ENCODE results near the gene GDF2. TPM values are rescaled to one million over a fixed set of nuclear protein-coding genes. Genes with fewer than 3 reads are reported as not detected.

Gene GDF2
- total and polyA plus RNA-seq, 2 donors = not detected

- no peak overlapping the region for H3K4me3 ChIP-seq (ENCODE audit: low read depth, low read length)
- WGBS = 54% methylated on average over 15 of the region's 15 CpGs
- no peak for DNase-seq (ENCODE audit: extremely low spot score)
- H3K27ac ChIP-seq (ENCODE audit: low read depth) = no peak overlapping the region
- H3K4me1 ChIP-seq (ENCODE audit: insufficient read depth) = no peaks in the 10 kb centered on the region
- no peaks in the 10 kb centered on the region for H3K36me3 ChIP-seq (ENCODE audit: insufficient read depth)
Measured at GRCh38 chr10:47336387-47337134, 14.3 kb downstream of the GDF2 start.

DNA sequence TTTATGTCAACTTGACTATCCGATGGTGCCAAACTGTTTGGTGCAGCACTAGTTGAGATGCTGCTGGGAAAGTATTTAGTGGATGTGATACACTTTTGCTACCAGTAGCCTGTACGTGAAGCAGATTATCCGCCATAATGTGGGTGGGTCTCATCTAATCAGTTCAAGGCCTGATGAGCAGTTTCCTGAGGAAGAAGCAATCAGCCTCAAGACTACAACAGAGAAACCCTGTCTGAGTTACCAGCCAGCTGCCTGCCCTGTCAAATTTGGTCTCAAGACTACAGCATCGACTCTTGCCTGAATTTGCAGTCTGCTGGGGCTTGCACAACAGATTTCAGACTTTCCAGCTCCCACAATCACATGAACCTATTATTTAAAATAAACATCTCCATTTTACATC, 15.1 kb downstream of the GDF2 start:
- DNase-seq (ENCODE audit: extremely low spot score) = no peak
- H3K4me1 ChIP-seq (ENCODE audit: insufficient read depth) = no peaks in the 10 kb centered on the region
- H3K36me3 ChIP-seq (ENCODE audit: insufficient read depth) = no peaks in the 10 kb centered on the region
- WGBS = 64% methylated on average over 4 of the region's 4 CpGs
- no peak overlapping the region for H3K27ac ChIP-seq (ENCODE audit: low read depth)
- H3K4me3 ChIP-seq (ENCODE audit: low read depth, low read length) = no peak overlapping the region

DNA sequence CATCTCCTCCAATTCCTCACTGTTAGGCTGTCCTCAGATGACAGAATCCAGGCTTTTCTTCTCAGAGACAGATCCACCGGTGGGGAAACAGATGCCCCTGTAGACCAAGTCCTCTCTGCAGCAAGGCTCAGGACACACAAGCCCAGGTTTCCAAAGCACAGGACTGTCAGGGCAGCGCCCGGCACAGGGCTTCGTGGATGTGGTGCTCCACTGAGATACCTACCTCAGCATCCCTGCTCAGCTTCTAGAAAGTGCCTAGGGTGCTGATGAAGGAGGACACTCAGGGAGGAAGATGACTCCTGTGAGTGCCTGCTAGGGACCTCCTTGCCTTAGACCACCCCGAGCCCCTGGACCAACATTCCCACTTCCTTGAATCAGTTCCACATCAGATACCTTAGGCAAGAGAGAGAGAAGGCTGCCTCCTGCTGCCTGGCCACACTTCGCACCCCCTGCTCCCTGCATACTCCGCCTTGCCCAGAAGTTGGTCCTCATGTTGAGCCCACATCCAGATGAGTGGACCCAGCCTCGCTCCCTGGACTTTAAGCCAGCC, 17.0 kb downstream of the GDF2 start:
- WGBS = 93% methylated on average over 8 of the region's 8 CpGs

GRCh38 chr10:47339759-47340607, 17.7 kb downstream of the GDF2 start:
- no peak overlapping the region for H3K27ac ChIP-seq (ENCODE audit: low read depth)
- no peak for DNase-seq (ENCODE audit: extremely low spot score)
- no peak overlapping the region for H3K4me3 ChIP-seq (ENCODE audit: low read depth, low read length)
- WGBS = 83% methylated on average over 15 of the region's 15 CpGs
- no peaks in the 10 kb centered on the region for H3K4me1 ChIP-seq (ENCODE audit: insufficient read depth)
- H3K36me3 ChIP-seq (ENCODE audit: insufficient read depth) = no peaks in the 10 kb centered on the region

More for the DNA sequence above, 17.0 kb downstream of the GDF2 start:
- Histone ChIP-seq H3K4me3 (ENCODE audit: low read depth, low read length) (no peak overlapping the region), H3K27ac (ENCODE audit: low read depth) (no peak overlapping the region), H3K36me3 (ENCODE audit: insufficient read depth) (no peaks in the 10 kb centered on the region), H3K4me1 (ENCODE audit: insufficient read depth) (no peaks in the 10 kb centered on the region)
- no peak for DNase-seq (ENCODE audit: extremely low spot score)

- Histone ChIP-seq H3K36me3 (ENCODE audit: insufficient read depth) (no peaks in the 10 kb centered on the region), H3K4me1 (ENCODE audit: insufficient read depth) (no peaks in the 10 kb centered on the region), H3K4me3 (ENCODE audit: low read depth, low read length) (no peak overlapping the region), H3K27ac (ENCODE audit: low read depth) (no peak overlapping the region)
- 74% methylated on average over 5 of the region's 5 CpGs for WGBS
- no peak for DNase-seq (ENCODE audit: extremely low spot score)
Measured at GRCh38 chr10:47340608-47341170, 18.4 kb downstream of the GDF2 start.

DNA sequence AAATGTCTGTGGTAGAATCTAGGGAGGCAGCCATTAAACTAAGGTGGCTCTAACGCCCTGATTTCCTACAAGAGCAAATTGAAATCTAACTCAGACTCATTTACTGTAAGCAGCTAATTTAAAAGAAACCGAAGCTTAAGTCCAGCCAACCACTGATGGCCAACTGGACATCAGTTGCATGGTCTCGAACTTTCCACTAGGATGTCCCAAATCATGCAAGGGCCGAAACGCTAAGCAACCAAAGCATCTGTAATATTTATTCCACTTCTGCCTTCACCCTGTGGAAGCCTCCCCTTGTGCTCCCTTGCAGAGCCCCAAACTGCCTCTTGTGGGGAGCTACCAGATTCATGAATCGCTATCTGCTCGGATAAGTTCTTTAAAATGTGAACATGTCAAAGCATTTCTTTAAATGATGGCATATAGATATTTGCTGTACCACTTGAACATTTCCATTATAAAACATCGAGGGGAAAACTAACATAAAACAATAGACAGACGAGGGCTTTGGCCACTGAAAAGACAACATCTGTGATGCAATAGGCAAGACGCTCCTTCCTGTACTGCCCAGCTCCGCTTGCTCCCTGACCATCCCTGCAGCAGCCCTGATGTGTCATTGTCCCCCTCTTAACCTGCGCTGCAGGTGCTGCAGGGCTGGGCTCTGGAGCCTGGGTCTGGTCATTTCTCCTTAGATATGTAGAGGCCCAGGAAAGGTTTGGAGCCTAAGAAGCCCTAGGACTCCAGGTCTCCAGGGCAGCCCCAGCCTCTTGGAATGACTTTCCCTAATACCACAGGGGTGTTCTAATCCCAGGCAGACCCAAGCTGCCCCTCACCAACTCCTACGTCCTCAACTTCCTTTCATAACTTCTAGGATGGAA, 23.0 kb downstream of the GDF2 start:
- WGBS = 91% methylated on average over 13 of the region's 13 CpGs
- no peak for DNase-seq (ENCODE audit: extremely low spot score)

DNA sequence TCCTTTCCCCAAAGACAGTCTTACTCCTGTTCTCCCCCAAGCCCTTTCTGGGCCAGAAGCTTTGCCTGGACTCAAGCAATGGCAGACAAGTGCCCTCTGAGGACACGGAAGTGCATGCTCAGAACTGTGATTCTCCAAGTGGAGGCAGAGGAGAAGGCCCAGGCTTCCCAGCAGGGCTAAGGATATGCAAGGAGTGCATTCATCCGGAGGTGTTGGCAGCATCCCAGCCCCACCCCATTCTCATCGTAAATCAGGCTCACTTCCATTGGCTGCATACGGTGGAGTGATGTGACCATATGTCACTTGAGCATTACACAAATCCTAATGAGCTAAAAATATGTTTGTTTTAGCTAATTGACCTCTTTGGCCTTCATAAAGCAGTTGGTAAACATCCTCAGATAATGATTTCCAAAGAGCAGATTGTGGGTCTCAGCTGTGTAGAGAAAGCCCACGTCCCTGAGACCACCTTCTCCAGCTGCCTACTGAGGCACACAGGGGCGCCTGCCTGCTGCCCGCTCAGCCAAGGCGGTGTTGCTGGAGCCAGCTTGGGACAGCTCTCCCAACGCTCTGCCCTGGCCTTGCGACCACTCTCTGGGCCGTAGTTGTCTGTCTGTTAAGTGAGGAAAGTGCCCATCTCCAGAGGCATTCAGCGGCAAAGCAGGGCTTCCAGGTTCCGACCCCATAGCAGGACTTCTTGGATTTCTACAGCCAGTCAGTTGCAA, 24.5 kb downstream of the GDF2 start:
- no peak overlapping the region for H3K4me3 ChIP-seq (ENCODE audit: low read depth, low read length)
- H3K4me1 ChIP-seq (ENCODE audit: insufficient read depth) = no peaks in the 10 kb centered on the region
- no peak for DNase-seq (ENCODE audit: extremely low spot score)
- no peaks in the 10 kb centered on the region for H3K36me3 ChIP-seq (ENCODE audit: insufficient read depth)
- H3K27ac ChIP-seq (ENCODE audit: low read depth) = no peak overlapping the region
- WGBS = 74% methylated on average over 13 of the region's 13 CpGs

More for the DNA sequence above, 23.0 kb downstream of the GDF2 start:
- Histone ChIP-seq H3K36me3 (ENCODE audit: insufficient read depth) (no peaks in the 10 kb centered on the region), H3K4me3 (ENCODE audit: low read depth, low read length) (no peak overlapping the region), H3K4me1 (ENCODE audit: insufficient read depth) (no peaks in the 10 kb centered on the region), H3K27ac (ENCODE audit: low read depth) (no peak overlapping the region)

- 75% methylated on average over 4 of the region's 4 CpGs for WGBS
- Histone ChIP-seq H3K4me3 (ENCODE audit: low read depth, low read length) (no peak overlapping the region), H3K4me1 (ENCODE audit: insufficient read depth) (no peaks in the 10 kb centered on the region), H3K27ac (ENCODE audit: low read depth) (no peak overlapping the region), H3K36me3 (ENCODE audit: insufficient read depth) (no peaks in the 10 kb centered on the region)
- no peak for DNase-seq (ENCODE audit: extremely low spot score)
Measured at GRCh38 chr10:47347303-47347675, 25.0 kb downstream of the GDF2 start.

- Histone ChIP-seq H3K27ac (ENCODE audit: low read depth) (no peak within 1 kb of the TSS), H3K4me3 (ENCODE audit: low read depth, low read length) (no peak within 1 kb of the TSS), H3K4me1 (ENCODE audit: insufficient read depth) (no peaks in the 10 kb centered on the region), H3K36me3 (ENCODE audit: insufficient read depth) (no peaks in the 10 kb centered on the region)
- no peak for DNase-seq (ENCODE audit: extremely low spot score)
- 77% methylated on average over 5 of the region's 5 CpGs for WGBS
Measured at GRCh38 chr10:47348138-47348651, 25.9 kb downstream of the GDF2 start, which contains the start of gene RBP3. Gene RBP3 (plus strand): TSS chr10:47348363. CDS start chr10:47348485, 122 bp downstream.

DNA sequence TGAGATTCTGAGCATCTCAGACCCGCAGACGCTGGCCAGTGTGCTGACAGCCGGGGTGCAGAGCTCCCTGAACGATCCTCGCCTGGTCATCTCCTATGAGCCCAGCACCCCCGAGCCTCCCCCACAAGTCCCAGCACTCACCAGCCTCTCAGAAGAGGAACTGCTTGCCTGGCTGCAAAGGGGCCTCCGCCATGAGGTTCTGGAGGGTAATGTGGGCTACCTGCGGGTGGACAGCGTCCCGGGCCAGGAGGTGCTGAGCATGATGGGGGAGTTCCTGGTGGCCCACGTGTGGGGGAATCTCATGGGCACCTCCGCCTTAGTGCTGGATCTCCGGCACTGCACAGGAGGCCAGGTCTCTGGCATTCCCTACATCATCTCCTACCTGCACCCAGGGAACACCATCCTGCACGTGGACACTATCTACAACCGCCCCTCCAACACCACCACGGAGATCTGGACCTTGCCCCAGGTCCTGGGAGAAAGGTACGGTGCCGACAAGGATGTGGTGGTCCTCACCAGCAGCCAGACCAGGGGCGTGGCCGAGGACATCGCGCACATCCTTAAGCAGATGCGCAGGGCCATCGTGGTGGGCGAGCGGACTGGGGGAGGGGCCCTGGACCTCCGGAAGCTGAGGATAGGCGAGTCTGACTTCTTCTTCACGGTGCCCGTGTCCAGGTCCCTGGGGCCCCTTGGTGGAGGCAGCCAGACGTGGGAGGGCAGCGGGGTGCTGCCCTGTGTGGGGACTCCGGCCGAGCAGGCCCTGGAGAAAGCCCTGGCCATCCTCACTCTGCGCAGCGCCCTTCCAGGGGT, 26.6 kb downstream of the GDF2 start:
- no peak overlapping the region for H3K4me3 ChIP-seq (ENCODE audit: low read depth, low read length)
- no peak overlapping the region for H3K27ac ChIP-seq (ENCODE audit: low read depth)
- H3K36me3 ChIP-seq (ENCODE audit: insufficient read depth) = no peaks in the 10 kb centered on the region
- no peak for DNase-seq (ENCODE audit: extremely low spot score)
- WGBS = 94% methylated on average over 36 of the region's 36 CpGs
- H3K4me1 ChIP-seq (ENCODE audit: insufficient read depth) = no peaks in the 10 kb centered on the region

DNA sequence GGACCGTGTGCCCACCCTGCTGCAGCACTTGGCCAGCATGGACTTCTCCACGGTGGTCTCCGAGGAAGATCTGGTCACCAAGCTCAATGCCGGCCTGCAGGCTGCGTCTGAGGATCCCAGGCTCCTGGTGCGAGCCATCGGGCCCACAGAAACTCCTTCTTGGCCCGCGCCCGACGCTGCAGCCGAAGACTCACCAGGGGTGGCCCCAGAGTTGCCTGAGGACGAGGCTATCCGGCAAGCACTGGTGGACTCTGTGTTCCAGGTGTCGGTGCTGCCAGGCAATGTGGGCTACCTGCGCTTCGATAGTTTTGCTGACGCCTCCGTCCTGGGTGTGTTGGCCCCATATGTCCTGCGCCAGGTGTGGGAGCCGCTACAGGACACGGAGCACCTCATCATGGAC, 27.3 kb downstream of the GDF2 start:
- no peaks in the 10 kb centered on the region for H3K36me3 ChIP-seq (ENCODE audit: insufficient read depth)
- no peak overlapping the region for H3K4me3 ChIP-seq (ENCODE audit: low read depth, low read length)
- H3K27ac ChIP-seq (ENCODE audit: low read depth) = no peak overlapping the region
- WGBS = 97% methylated on average over 22 of the region's 22 CpGs
- H3K4me1 ChIP-seq (ENCODE audit: insufficient read depth) = no peaks in the 10 kb centered on the region
- no peak for DNase-seq (ENCODE audit: extremely low spot score)

DNA sequence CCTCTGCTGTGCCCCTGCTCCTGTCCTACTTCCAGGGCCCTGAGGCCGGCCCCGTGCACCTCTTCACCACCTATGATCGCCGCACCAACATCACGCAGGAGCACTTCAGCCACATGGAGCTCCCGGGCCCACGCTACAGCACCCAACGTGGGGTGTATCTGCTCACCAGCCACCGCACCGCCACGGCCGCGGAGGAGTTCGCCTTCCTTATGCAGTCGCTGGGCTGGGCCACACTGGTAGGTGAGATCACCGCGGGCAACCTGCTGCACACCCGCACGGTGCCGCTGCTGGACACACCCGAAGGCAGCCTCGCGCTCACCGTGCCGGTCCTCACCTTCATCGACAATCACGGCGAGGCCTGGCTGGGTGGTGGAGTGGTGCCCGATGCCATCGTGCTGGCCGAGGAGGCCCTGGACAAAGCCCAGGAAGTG, 27.7 kb downstream of the GDF2 start:
- Histone ChIP-seq H3K27ac (ENCODE audit: low read depth) (no peak overlapping the region), H3K4me3 (ENCODE audit: low read depth, low read length) (no peak overlapping the region), H3K36me3 (ENCODE audit: insufficient read depth) (no peaks in the 10 kb centered on the region), H3K4me1 (ENCODE audit: insufficient read depth) (no peaks in the 10 kb centered on the region)
- no peak for DNase-seq (ENCODE audit: extremely low spot score)
- WGBS = 97% methylated on average over 31 of the region's 31 CpGs

All from urinary bladder (tissue), 4 donors.